Measurements from ENCODE around the gene MBD3.

DNA sequence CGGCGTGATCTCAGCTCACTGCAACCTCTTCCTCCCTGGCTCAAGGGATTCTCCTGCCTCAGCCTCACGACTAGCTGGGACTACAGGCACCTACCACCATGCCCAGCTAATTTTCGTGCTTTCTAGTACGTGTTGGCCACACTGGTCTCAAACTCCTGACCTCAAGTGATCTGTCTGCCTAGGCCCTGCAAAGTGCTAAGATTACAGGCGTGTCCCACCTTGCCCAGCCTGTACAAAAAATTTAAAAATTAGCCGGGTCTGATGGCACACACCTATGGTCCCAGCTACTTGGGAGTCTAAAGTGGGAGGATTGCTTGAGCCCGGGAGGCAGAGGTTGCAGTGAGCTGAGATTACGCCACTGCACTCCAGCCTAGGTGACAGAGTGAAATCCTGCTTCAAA is 19.9 kb downstream of the MBD3 start:
- TF ChIP-seq, protein P1, sequence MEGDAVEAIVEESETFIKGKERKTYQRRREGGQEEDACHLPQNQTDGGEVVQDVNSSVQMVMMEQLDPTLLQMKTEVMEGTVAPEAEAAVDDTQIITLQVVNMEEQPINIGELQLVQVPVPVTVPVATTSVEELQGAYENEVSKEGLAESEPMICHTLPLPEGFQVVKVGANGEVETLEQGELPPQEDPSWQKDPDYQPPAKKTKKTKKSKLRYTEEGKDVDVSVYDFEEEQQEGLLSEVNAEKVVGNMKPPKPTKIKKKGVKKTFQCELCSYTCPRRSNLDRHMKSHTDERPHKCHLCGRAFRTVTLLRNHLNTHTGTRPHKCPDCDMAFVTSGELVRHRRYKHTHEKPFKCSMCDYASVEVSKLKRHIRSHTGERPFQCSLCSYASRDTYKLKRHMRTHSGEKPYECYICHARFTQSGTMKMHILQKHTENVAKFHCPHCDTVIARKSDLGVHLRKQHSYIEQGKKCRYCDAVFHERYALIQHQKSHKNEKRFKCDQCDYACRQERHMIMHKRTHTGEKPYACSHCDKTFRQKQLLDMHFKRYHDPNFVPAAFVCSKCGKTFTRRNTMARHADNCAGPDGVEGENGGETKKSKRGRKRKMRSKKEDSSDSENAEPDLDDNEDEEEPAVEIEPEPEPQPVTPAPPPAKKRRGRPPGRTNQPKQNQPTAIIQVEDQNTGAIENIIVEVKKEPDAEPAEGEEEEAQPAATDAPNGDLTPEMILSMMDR (IDR thresholded peaks at IDR 0.05), result no peak
- no peak for TF ChIP-seq ZFX (IDR thresholded peaks at IDR 0.05; ENCODE audit: borderline replicate concordance)
